Measurements from ENCODE around the gene OTOR.

DNA sequence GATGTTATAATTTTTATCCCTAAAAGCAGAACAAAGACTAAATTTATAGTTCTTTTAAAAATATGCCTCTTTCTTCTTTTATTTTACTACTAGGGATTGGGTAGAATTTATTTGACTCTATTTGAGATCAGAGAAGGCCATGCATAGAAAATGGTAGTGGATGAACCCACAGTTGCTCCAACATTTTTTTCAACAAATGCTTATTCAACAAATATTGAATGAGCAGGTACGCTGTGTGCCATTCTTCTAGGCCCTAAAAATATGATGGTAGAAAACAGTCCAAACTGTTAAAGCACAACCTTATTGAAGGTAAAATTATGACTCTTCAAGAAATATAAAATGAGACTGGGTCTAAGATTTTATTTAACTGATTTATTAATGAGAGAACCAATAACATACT lies 30.0 kb downstream of the OTOR start:
- no peak for TF ChIP-seq POLR2A (IDR thresholded peaks at IDR 0.05)
- TF ChIP-seq CTCF (IDR thresholded peaks at IDR 0.05): no peak
